ENCODE results near the gene WWOX.

DNA sequence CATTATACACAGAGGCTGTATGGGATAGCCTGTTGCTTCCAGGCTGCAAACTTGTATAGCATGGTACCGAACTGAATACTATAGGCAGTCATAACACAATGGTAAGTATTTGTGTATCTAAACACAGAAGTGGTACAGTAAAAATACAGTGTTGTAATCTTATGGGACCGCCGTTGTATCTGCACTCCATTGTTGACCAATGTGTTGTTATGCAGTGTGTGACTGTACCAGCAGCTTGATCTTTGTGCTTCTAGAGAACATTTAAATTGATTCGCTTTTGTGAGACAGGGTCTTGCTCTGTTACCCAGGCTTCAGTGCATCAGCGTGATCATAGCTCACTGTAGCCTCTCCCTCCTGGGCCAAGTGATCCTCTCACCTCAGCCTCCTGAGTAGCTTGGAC, 31.5 kb downstream of the WWOX start:
- TF ChIP-seq, protein P1, sequence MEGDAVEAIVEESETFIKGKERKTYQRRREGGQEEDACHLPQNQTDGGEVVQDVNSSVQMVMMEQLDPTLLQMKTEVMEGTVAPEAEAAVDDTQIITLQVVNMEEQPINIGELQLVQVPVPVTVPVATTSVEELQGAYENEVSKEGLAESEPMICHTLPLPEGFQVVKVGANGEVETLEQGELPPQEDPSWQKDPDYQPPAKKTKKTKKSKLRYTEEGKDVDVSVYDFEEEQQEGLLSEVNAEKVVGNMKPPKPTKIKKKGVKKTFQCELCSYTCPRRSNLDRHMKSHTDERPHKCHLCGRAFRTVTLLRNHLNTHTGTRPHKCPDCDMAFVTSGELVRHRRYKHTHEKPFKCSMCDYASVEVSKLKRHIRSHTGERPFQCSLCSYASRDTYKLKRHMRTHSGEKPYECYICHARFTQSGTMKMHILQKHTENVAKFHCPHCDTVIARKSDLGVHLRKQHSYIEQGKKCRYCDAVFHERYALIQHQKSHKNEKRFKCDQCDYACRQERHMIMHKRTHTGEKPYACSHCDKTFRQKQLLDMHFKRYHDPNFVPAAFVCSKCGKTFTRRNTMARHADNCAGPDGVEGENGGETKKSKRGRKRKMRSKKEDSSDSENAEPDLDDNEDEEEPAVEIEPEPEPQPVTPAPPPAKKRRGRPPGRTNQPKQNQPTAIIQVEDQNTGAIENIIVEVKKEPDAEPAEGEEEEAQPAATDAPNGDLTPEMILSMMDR (conservative IDR thresholded peaks at IDR 0.05 in 1 of 2, IDR thresholded peaks at IDR 0.05 in 1 of 2; ENCODE audit: extremely low read depth in 1 of 2, insufficient read depth in 1 of 2, low read depth in 1 of 2, low read length in 2 of 2) = no peak
- TF ChIP-seq EZH2 (IDR thresholded peaks at IDR 0.05; ENCODE audit: borderline replicate concordance, low read length) = no peak

Measured in mammary epithelial cell (primary cell).